RCC 7860 (cell line): ENCODE measurements around the gene LGALS7.
"Not testable (repeated sequence)": the region's sequence is repeated elsewhere in the genome, so short reads cannot be mapped to it uniquely, and the experiment has no call there.

Source experiments
- DNase-seq: peaks from one replicate; pipeline ENCODE4 v3.0.0-alpha.2; 2015; ENCODE audit warnings: low spot score
- FAIRE-seq: peaks from 2 replicates; lab custom pipeline; 2012; peaks lifted over from hg19 to GRCh38; lab: Jason Lieb, UNC

Gene LGALS7

GRCh38 chr19:38800577-38801347 lies 27.4 kb upstream of the LGALS7 start:
- FAIRE-seq = no peak
- no peak for DNase-seq

DNA sequence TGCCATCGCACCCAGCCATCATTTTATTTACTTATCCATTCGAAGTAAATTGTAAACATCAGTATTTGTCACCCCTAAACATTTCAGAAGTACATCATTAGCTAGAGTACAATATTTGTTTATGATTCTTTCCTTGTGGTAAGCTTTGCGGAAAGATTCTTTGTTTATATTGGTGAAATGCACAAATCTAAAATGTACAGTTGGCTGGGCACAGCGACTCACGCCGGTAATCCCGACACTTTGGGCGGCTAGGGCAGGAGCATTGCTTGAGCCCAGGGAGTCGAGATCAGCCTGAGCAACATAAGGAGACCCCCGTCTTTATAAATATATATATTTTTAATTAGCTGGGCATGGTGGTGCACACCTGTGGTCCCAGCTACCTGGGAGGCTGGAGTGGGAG lies 25.8 kb upstream of the LGALS7 start:
- no peak for DNase-seq
- FAIRE-seq = no peak

DNA sequence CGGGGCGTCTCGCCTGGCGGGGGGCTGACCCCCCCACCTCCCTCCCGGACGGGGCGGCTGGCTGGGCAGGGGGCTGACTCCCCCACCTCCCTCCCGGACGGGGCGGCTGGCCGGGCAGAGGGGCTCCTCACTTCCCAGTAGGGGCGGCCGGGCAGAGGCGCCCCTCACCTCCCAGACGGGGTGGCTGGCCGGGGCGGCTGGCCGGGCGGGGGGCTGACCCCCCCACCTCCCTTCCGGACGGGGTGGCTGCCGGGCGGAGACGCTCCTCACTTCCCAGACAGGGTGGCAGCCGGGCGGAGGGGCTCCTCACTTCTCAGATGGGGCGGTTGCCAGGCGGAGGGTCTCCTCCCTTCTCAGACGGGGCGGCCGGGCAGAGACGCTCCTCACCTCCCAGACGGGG lies 24.5 kb upstream of the LGALS7 start:
- not testable (repeated sequence) for FAIRE-seq, DNase-seq

DNA sequence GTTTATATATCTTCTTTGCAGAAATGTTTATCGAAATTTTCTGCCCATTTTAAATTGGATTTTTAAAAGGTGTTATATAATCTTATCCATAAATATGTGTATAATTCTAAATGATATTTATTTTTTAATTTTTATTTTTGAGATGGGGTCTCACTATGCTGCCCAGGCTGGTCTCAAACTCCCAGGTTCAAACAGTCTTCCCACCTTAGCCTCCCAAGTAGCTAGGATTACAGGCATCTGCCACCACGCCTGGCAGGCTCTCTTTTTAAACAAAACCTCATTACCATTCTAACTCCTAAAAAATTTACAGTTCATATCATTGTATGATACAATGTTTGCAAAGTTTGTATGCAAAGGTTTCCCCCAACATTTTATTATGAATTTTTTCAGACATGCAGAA lies 22.8 kb upstream of the LGALS7 start:
- DNase-seq = no peak
- no peak for FAIRE-seq

DNA sequence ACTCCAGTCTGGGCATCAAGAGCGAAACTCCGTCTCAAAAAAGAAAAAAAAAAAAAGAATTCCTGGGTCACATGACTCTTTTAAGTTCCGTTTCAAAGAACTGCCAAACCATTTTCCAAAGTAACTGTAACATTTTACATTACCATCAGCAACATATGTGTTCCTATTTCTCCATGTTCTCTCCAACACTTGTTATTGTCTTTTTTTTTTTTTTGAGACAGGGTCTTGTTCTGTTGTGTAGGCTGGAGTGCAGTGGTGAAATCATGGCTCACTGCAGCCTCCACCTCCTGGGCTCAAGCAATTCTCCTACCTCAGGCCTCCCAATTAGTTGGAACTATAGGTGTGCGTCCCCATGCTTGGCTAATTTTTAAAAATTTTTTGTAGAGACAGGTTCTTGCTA lies 22.2 kb upstream of the LGALS7 start:
- no peak for FAIRE-seq

DNA sequence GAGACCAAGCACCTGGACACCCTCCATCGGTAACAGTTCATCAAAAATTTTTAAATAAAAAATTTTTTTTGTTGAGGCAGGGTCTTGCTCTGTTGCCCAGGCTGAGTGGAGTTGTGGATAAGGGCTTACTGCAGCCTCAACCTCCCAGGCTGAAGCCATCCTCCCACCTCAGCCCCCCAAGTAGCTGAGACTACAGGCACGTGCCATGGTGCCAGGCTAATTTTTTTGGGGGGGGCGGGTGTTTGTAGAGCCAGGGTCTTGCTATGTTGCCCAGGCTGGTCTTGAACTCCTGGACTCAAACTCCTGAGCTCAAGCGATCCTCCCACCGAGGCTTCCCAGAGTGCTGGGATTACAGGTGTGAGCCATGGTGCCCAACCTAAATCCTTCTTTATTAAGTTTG lies 20.4 kb upstream of the LGALS7 start:
- FAIRE-seq (no peak), DNase-seq (no peak)

More for the DNA sequence above, 22.2 kb upstream of the LGALS7 start:
- DNase-seq = no peak

DNA sequence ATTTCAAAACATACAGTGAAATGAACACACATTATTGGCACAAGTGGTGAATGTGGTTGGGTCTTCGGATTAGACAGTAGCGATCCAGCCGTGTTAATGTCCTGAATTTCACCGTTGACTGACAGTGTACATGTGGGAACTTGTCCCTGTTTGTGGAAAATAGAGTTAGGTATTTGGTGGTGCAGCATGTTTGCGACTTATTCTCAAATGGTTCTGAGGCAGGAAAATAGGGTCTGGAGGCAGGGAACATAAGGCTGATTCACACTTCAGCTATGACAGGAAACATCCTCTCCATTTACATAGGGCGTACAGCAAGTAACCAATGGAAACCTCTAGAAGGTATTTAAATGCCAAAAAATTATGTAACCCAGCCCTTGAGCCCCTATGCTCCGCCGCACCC lies 19.9 kb upstream of the LGALS7 start:
- DNase-seq (no peak), FAIRE-seq (no peak)

- FAIRE-seq (no peak), DNase-seq (no peak)
Measured at GRCh38 chr19:38792250-38793111, 19.2 kb upstream of the LGALS7 start.

GRCh38 chr19:38791451-38792064 lies 18.2 kb upstream of the LGALS7 start:
- not testable (repeated sequence) for FAIRE-seq, DNase-seq

- not testable (repeated sequence) for FAIRE-seq, DNase-seq
Measured at GRCh38 chr19:38790507-38791403, 17.4 kb upstream of the LGALS7 start.

GRCh38 chr19:38788478-38789243 lies 15.3 kb upstream of the LGALS7 start, which contains the start of gene LGALS7B:
LGALS7B (plus strand) TSS chr19:38789200; CDS start chr19:38789227, 27 bp downstream.
- DNase-seq = no peak
- no peak for FAIRE-seq

- FAIRE-seq = no peak
- no peak for DNase-seq
Measured at GRCh38 chr19:38786572-38787265, 13.4 kb upstream of the LGALS7 start.

DNA sequence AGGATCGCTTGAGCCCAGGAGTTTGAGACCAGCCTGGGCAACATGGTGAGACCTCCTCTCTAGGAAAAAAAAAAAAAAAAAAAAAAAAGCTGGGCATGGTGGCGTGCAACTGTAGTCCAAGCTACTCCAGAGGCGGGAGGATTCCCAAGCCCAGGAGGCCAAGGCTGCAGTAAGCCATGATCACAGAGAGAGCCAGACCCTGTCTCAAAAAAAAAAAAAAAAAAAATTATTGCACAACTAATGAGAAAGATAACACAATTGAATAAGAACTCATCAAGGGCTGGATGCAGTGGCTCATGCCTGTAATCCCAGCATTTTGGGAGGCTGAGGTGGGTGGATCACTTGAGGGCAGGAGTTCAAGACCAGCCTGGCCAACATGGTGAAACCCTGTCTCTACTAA lies 12.7 kb upstream of the LGALS7 start:
- DNase-seq, FAIRE-seq: not testable (repeated sequence)

- no peak for DNase-seq
- no peak for FAIRE-seq
Measured at GRCh38 chr19:38785187-38785699, 11.9 kb upstream of the LGALS7 start.

GRCh38 chr19:38784224-38784623 lies 10.9 kb upstream of the LGALS7 start:
- DNase-seq = no peak
- no peak for FAIRE-seq

DNA sequence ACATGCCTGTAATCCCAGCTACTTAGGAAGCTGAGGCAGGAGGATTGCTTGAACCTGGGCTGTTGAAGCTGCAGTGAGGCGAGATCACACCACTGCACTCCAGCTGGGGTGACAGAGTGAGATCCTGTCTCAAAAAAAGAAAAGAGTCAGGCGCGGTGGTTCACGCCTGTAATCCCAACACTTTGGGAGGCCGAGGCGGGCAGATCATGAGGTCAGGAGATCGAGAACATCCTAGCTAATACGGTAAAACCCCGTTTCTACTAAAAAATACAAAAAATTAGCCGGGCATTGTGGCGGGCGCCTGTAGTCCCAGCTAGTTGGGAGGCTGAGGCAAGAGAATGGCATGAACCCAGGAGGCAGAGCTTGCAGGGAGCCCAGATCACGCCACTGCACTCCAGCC lies 8.9 kb upstream of the LGALS7 start:
- DNase-seq, FAIRE-seq: not testable (repeated sequence)

DNA sequence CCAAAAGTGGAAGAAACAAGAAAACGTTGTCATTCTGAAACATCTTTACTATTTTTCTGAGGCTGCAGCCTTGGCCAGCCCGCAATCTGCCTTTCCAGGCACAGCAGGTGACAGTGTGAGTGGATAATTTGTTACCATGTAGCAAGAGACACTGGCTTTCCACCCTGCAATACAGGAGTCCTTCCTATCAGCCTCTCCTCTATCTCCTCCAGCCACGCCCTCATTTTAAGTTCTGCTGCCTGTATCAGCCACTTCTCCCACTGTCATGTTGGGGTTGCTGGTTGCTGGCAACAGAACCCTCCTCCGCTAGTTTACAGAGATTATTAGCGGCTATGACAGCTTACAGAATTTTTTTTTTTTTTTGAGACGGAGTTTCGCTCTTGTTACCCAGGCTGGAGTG lies 7.7 kb upstream of the LGALS7 start:
- DNase-seq (no peak), FAIRE-seq (no peak)

GRCh38 chr19:38780443-38780842 lies 7.1 kb upstream of the LGALS7 start:
- FAIRE-seq (no peak), DNase-seq (no peak)

GRCh38 chr19:38778733-38779132 lies 5.4 kb upstream of the LGALS7 start:
- FAIRE-seq = no peak
- no peak for DNase-seq
